Duodenal mucosa (tissue), 2 donors: ENCODE data around the gene TGIF2.
A peak's percentile ranks its signal among the peaks of the same experiment; 100 is the strongest.

ENCODE experiments used
- H3K27ac ChIP-seq: one replicate; pipeline ENCODE4 v1.7.0; 2013; ENCODE audit warnings: low read depth, low read length
- H3K27me3 ChIP-seq, 2 donors: one replicate each; pipeline ENCODE4 v1.7.0; 2013; ENCODE audit warnings: low read length in 2 of 2, control low read depth in 1 of 2; ENCODE audit not compliant: insufficient read depth in 2 of 2, control insufficient read depth in 1 of 2
- H3K36me3 ChIP-seq, 2 donors: one replicate each; pipeline ENCODE4 v1.7.0; 2013; ENCODE audit warnings: low read length in 2 of 2, control low read depth in 1 of 2; ENCODE audit not compliant: insufficient read depth in 2 of 2, control insufficient read depth in 1 of 2
- H3K4me1 ChIP-seq, 2 donors: one replicate each; pipeline ENCODE4 v1.7.0; 2013; ENCODE audit warnings: low read length in 2 of 2, control low read depth in 1 of 2; ENCODE audit not compliant: insufficient read depth in 2 of 2, control insufficient read depth in 1 of 2
- H3K4me3 ChIP-seq, 2 donors: one replicate each; pipeline ENCODE4 v1.7.0; 2013; ENCODE audit warnings: low read length in 2 of 2, low read depth in 1 of 2
- H3K9ac ChIP-seq, 2 donors: one replicate each; pipeline ENCODE4 v1.7.0; 2013; ENCODE audit warnings: low read length in 2 of 2, low read depth in 1 of 2
- H3K9me3 ChIP-seq, 2 donors: one replicate each; pipeline ENCODE4 v1.7.0; 2013; ENCODE audit warnings: low read length in 2 of 2, control low read depth in 1 of 2; ENCODE audit not compliant: control insufficient read depth in 1 of 2

Gene TGIF2

GRCh38 chr20:36540551-36541211 is 32.7 kb upstream of the TGIF2 start:
- Histone ChIP-seq H3K27ac (peak overlapping the region; percentile 66), H3K4me3 (peak overlapping the region; percentile 29 to 36), H3K9ac (peak overlapping the region in 1 of 2 donors; percentile 4), H3K27me3 (no peaks in the 10 kb centered on the region), H3K36me3 (no peaks in the 10 kb centered on the region), H3K4me1 (peaks cover 13 to 22% of the 10 kb centered on the region in 2 donors), H3K9me3 (no peaks in the 10 kb centered on the region)

GRCh38 chr20:36541227-36541767 is 32.1 kb upstream of the TGIF2 start, which contains the start of gene MYL9:
TSS of gene MYL9 (plus strand) at chr20:36541519. CDS start at chr20:36544885, 3,366 bp downstream.
- Histone ChIP-seq H3K27me3 (no peaks in the 10 kb centered on the region), H3K9me3 (no peaks in the 10 kb centered on the region), H3K27ac (peak within 1 kb of the TSS; percentile 68), H3K36me3 (no peaks in the 10 kb centered on the region), H3K9ac (peak within 1 kb of the TSS; percentile 60 to 63), H3K4me1 (peaks cover 13 to 22% of the 10 kb centered on the region in 2 donors), H3K4me3 (peak within 1 kb of the TSS; percentile 61 to 66)

GRCh38 chr20:36541768-36542488 is 31.5 kb upstream of the TGIF2 start:
- H3K9ac ChIP-seq, result peak overlapping the region; percentile 60 to 63
- H3K4me1 ChIP-seq, result peaks cover 13 to 22% of the 10 kb centered on the region in 2 donors
- no peaks in the 10 kb centered on the region for H3K9me3 ChIP-seq
- peak overlapping the region; percentile 61 to 66 for H3K4me3 ChIP-seq
- H3K36me3 ChIP-seq, result no peaks in the 10 kb centered on the region
- H3K27ac ChIP-seq, result peak overlapping the region; percentile 68
- H3K27me3 ChIP-seq, result no peaks in the 10 kb centered on the region

DNA sequence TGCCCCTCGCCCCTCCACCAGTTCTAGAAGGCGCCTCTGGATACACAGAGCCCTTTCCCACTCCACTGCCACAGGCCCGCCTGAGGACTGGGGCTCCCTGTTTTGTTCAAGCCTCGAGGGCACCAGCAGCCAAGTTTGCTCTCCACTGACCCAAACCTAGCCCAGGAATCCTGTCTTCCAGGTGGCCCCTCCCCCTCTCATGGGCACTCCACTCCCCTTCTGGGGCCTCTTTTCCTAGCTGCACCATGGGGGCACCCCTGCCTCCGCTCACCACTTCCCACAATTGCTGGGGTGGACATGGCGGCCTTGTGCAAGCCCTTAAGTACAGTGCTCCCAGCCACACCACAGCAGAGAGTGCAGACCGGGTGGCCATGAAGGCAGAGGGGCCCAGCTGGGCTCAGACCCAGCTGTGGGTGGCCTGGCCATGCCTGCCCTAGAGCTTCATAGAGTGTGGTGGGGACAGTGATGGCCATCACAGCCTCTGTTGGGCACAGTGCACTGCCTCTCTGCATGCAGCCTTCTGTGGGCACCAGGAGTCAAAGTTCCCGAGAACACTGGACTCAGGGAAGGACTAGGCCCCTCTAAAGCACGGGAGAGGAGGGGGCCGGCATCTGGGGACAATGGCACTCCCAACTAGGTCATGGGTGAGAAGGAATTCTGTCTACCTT is 30.7 kb upstream of the TGIF2 start:
- H3K4me3 ChIP-seq, result peak overlapping the region; percentile 61 to 66
- no peaks in the 10 kb centered on the region for H3K36me3 ChIP-seq
- H3K9ac ChIP-seq, result peak overlapping the region; percentile 28 to 34
- no peaks in the 10 kb centered on the region for H3K9me3 ChIP-seq
- peak overlapping the region; percentile 68 for H3K27ac ChIP-seq
- H3K4me1 ChIP-seq, result peaks cover 13 to 22% of the 10 kb centered on the region in 2 donors
- H3K27me3 ChIP-seq, result no peaks in the 10 kb centered on the region

GRCh38 chr20:36543184-36544133 is 29.9 kb upstream of the TGIF2 start:
- no peaks in the 10 kb centered on the region for H3K36me3 ChIP-seq
- peak overlapping the region; percentile 61 for H3K27ac ChIP-seq
- H3K4me1 ChIP-seq, result peaks cover 13 to 22% of the 10 kb centered on the region in 2 donors
- peak overlapping the region; percentile 50 to 66 for H3K4me3 ChIP-seq
- H3K9me3 ChIP-seq, result no peaks in the 10 kb centered on the region
- H3K9ac ChIP-seq, result peak overlapping the region; percentile 34 to 44
- no peaks in the 10 kb centered on the region for H3K27me3 ChIP-seq

DNA sequence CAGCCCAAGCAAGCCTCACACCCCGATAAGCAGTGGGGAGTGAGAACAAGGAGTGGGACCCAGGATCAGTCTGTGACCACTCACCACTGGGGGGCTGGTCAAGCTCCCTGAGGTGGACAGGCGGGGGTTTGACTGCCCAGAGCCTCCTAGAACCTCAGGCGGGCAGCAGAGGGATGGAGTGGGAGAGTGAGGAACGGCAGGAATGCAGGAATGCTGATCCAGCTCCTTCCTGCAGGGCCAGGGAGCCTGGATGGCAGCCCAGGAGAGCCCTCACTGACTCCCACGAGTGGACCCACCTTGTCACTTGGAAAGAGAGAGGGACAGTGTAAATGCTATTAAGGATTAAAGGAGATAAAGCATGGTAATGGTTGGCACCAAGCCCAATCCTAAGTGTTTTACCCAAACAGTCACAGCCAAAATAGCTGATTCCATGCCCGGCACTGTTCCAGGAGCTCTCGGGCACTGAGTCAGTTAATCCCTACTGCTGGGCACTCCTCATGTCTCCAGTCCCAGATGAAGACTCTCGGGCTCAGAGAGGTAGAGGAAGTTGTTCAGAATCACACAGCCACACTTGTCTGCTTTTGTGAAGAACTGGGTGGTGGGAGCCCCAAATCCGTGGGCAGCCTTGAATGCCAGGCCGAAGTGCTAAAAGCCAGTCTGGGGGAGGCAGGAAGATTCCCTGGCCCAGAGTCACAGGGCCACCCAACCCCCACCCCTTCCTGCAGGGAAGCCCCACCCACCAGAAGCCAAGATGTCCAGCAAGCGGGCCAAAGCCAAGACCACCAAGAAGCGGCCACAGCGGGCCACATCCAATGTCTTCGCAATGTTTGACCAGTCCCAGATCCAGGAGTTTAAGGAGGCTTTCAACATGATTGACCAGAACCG is 29.0 kb upstream of the TGIF2 start:
- H3K27ac ChIP-seq, result no peak overlapping the region
- H3K4me1 ChIP-seq, result peaks cover 13 to 22% of the 10 kb centered on the region in 2 donors
- H3K36me3 ChIP-seq, result no peaks in the 10 kb centered on the region
- H3K4me3 ChIP-seq, result peak overlapping the region in 1 of 2 donors; percentile 66
- no peaks in the 10 kb centered on the region for H3K9me3 ChIP-seq
- no peaks in the 10 kb centered on the region for H3K27me3 ChIP-seq
- no peak overlapping the region for H3K9ac ChIP-seq

- Histone ChIP-seq H3K9me3 (no peaks in the 10 kb centered on the region), H3K27ac (no peak overlapping the region), H3K4me3 (no peak overlapping the region), H3K4me1 (peaks cover 13 to 22% of the 10 kb centered on the region in 2 donors), H3K36me3 (no peaks in the 10 kb centered on the region), H3K9ac (no peak overlapping the region), H3K27me3 (no peaks in the 10 kb centered on the region)
Observed at GRCh38 chr20:36546111-36546736, 27.2 kb upstream of the TGIF2 start.

GRCh38 chr20:36547186-36548005 is 26.0 kb upstream of the TGIF2 start:
- Histone ChIP-seq H3K4me1 (peaks cover 13 to 15% of the 10 kb centered on the region in 2 donors), H3K27me3 (no peaks in the 10 kb centered on the region), H3K9ac (no peak overlapping the region), H3K9me3 (no peaks in the 10 kb centered on the region), H3K36me3 (no peaks in the 10 kb centered on the region), H3K4me3 (no peak overlapping the region), H3K27ac (no peak overlapping the region)
